Epidermal melanocyte (primary cell): ENCODE measurements around the gene NT5C1B.

Experiments used
- DNase-seq: peaks from one replicate; pipeline ENCODE4 v3.0.0; 2011; ENCODE audit warnings: low spot score; ENCODE audit not compliant: insufficient read length

NT5C1B gene

DNA sequence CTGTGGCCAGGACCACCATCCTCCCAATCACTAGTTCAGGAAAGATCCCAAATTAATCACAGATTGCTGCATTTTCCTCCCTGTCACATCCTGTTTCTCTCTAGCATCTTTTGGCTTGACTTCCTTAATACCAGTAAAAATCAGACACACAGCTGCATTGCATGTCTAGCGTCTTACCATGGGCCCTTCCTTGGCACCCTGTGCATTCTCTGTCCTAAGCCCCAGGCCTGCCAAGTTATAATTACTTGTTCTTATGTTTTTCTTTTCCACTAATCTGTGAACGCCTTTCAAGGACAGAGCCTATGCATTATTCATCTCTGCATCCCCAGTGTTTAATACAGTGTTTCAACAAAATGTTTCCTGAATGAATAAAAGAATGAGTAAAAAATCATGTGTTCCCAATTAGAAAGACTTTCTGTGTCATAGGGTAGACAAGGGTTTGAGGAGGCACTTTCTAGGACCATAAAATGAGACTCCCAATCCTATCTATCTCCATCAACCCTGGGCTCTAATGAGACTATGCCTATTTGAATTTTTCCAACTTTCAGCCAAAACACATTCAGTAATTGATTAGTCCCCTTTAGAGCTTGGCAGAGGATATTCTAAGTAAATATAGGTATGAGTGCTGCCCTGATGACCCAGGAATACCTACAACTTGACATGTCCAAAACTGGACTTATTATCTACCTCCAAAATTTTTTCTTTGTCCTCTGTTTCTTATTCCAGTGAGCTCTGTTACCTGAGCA is 10.3 kb upstream of the NT5C1B start:
- no peak for DNase-seq

GRCh38 chr2:18598848-18599484 is 9.6 kb upstream of the NT5C1B start:
- DNase-seq: no peak

DNA sequence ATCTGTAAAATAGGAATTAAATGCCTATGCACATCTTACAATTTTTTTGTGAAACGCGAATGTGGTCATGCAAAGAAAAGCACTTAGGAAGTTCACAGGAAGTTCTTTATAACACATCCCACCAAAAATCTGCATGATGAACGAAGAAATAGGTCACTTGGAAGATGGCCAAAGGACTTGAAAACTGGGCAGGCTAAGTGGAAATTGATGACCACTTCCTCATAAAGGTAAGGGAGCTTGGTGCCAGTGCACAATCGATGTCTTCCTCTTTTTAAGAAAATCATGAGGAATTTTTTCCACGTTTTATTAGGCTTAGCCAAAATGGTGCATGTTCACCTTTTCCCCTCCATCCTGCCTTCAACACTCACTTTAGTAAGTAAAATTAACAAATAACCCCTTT is 8.2 kb upstream of the NT5C1B start:
- DNase-seq: no peak

DNA sequence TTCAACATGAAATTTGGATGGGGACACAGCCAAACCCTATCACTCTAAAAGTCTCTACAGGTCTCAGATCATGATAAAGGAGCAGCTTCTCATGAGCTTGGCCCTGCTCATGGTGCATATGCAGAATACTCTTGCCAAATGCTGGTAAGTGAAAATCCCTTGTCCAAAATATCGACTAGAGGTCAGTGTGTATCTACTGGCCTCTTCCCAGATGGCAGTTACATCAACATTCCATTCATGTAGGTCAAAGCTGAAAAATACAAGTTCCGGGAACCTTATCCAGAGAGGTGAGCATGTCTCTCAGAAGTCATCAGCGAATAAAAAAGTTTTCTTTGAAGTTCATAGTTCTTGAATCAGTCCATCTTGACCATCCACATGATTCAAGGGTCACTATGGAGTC is 7.6 kb upstream of the NT5C1B start:
- no peak for DNase-seq

GRCh38 chr2:18593496-18593895 is 4.1 kb upstream of the NT5C1B start:
- no peak for DNase-seq

DNA sequence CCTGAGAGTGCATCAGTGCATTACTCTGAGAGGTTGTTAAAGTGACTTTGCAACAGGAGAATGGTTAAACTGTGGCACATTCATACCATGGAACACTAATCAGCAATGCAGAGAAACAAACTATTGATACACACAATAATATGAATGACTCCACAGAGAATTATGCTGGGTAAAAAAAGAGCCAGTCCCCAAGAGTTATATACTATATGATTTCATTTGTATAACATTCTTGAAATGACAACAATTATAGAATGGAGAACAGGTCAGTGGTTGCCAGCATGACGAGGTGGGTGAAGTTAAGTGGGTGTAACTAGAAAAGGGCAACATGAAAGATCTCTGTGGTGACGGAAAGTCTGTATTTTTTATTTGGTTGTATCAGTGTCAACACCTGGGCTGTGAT is 3.0 kb upstream of the NT5C1B start:
- no peak for DNase-seq

DNA sequence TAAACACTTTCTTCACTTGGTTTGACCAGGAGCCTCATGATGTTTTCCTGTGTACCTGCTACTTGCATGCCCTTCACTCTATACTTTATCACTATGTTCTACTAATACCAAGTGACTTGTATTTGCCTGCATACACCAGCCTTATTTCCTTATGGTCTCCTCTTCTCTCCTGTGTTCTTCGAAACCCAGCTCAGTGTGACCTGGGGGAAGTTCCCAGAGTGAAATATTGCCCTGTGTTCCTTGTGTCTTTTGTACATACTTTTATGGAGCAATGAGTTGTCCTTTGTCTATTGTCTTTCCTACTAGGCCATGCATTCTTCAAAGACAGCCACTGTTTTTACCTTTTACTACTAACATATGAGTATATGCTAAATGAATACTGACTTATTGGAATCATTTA is 567 bp downstream of the NT5C1B start:
- no peak for DNase-seq

GRCh38 chr2:18588049-18588448 is 1.3 kb downstream of the NT5C1B start:
- DNase-seq: no peak

GRCh38 chr2:18585526-18585925 is 3.8 kb downstream of the NT5C1B start:
- DNase-seq: no peak

DNA sequence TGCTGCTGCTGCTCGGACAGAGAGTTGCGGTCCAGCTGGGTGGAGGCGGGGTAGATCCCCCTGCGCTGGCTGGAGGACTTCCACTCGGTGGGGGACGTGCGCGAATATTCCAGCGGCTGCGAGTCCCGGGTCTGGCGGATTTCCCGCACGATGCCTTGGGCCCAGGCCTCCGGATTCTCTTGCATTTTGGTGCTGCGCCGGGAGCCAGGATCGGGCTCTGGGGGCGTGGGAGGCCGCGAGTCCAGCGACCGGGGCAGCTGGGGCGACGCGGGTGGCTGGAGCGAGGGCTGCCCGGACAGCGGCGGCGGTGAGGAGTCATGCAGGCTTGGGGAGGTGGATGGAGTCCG is 4.8 kb downstream of the NT5C1B start:
- no peak for DNase-seq

DNA sequence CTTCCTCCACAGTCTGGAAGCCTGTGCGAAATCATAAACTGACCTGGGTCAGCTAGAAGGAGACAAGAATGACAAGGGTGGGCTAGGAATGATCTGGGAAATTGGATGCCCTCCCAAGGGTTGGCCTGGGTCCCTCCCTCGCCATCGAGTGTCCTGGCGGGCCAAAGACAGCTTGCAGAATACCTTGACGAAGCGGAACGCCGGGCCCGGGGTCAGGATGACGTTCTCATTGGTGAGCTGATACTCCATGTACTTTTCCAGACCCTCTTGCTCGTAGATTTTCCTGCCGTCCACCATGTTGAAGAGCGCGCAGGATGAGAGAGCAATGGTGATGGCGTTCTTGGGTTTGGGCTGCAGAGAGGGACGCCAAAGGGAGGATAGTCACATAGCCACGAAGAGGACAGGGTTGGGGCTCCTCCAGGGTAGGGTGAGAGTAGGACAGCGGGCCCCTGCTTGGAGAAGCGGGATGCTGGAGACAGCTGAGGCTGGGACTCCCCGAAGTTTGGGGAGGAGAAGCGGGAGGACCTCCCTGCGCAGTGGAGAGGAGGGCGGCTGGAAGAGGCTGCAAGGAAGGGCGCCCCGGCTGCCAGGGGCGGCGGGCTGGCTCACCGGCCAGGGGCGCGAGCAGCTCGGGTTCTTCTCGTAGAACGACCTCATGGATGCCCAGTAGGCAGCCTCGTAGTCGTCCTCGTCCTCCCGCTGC is 5.3 kb downstream of the NT5C1B start:
- no peak for DNase-seq

GRCh38 chr2:18580606-18581005 is 8.8 kb downstream of the NT5C1B start:
- no peak for DNase-seq

- DNase-seq: no peak
Measured at GRCh38 chr2:18578033-18578432, 11.3 kb downstream of the NT5C1B start.

DNA sequence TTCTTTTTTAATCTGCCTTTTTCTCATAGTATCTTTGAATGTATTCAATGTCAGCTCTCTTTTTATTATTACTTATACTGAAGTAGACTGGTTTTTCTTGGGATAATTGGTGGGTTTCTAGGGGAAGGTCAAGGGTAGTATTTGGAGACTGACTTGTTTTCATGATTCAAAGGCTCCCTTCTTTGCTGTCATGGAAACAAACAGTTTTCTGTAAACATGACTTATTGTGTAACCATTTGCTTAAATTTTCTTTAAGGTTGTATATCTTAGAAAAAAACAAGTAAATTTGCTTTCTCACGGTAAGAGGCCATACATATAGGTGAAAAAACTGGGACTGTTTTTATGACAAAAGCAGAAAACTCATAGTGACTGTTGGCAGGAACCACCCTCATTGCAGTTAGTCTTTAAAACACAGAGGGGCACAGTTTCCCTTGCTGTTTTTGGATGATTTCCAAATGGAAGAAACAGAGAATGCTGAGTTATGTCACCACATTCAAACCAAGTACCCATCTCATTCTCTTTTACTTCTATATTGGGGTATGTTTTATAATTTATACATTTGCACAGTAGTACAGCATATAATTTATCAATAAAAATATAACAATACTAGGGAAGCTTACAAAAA is 23.1 kb downstream of the NT5C1B start:
- no peak for DNase-seq

DNA sequence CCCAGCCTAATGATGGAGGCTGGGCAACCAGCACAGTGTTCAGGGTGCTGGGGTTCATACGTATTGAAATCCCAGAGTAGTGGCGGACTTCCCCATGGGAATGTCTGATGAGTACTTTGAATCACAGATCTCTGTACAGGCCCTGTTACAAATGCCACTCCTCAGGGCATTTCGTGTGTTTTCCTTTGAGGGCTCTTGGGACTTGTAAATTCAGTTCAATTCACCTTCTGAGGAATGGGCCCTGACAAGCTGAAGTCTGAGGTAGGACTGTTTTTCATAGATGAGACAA is 28.6 kb downstream of the NT5C1B start:
- no peak for DNase-seq

- DNase-seq: peak; percentile 59
Measured at GRCh38 chr2:18560031-18560796, 29.2 kb downstream of the NT5C1B start, which contains the start of gene RDH14. RDH14 (minus strand) TSS chr2:18560653; CDS start chr2:18560572, 81 bp downstream.

- no peak for DNase-seq
Measured at GRCh38 chr2:18559531-18560030, 29.8 kb downstream of the NT5C1B start.

GRCh38 chr2:18558458-18558857 is 30.9 kb downstream of the NT5C1B start:
- DNase-seq: no peak

GRCh38 chr2:18557121-18557520 is 32.2 kb downstream of the NT5C1B start:
- DNase-seq: no peak

GRCh38 chr2:18552351-18553077 is 36.9 kb downstream of the NT5C1B start:
- no peak for DNase-seq

- DNase-seq: no peak
Measured at GRCh38 chr2:18551623-18552022, 37.7 kb downstream of the NT5C1B start.
